Activated CD8-positive, alpha-beta memory T cell treated with anti-CD3 and anti-CD28 coated beads for 1 hour (primary cell): Measurements from ENCODE around the gene ATP13A5.

ENCODE experiments used
- DNase-seq, 2 donors: peaks; one replicate each; pipeline ENCODE4 v3.0.0-alpha.2; 2020; ENCODE audit warnings: low read depth in 1 of 2; ENCODE audit errors: extremely low read depth in 1 of 2

The ATP13A5 gene

DNA sequence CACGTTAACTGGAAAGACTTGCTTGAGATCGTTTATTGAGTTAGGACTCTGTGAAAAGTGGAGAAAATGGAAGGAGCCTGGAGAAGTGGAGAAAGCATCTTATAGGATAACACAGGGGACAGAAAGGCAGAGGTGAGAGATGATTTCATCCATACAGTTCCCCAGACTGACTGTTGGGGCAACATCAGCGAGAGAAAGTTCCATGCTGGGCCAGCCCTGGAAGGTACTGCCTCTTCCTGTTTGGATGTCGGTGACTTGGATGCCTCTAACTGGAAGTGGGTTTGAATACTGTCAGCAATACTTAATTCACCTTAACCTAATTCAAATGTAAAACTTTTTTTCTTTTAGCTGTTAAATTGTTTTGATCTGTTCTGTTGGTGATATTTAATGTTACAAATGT is 32.3 kb downstream of the ATP13A5 start:
- DNase-seq: no peak

GRCh38 chr3:193345431-193345830 is 33.1 kb downstream of the ATP13A5 start:
- no peak for DNase-seq

GRCh38 chr3:193344486-193344885 is 34.1 kb downstream of the ATP13A5 start:
- no peak for DNase-seq

DNA sequence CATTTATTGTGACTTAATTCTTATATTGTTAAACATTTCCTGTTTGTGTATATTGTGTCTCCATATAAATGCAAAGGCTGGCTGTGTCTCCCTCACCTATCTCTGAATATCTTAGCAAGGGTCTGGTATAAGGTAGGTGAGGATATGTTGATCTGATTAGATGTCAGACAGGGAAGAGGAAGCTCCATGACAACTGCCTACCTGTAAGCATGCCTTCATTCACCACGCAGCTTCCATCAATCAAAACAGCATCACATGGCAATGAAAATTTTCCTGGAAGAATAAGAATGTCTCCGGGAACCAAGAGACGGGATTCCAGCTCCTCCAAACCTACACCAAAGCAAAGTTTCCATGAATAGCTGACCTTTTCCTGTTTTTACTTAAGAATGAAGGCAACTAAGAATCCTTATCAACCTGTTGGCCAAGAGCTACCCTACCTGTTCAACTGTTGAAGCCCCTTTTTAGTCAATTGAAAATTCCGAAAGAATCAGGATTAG is 34.8 kb downstream of the ATP13A5 start:
- no peak for DNase-seq

DNA sequence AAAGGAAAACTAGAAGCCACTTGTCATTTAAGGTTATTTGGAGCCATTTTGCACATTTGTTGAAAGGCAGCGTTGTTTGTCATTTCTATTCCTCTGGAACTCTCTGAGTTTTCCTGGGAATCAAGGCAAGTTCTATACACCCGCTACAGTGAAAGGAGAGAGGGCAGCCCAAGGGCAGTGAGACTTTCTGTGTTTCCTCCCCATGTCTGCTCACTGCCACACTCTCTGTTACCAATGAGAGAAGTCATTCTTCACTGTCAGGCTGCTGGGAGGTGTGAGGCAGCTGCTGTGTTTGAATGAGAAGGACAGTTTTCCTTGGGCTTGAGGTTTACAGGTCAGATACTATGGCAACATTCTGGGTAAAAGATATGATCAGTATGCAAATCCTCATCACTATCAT is 36.0 kb downstream of the ATP13A5 start:
- DNase-seq: no peak

- no peak for DNase-seq
Observed at GRCh38 chr3:193335031-193335430, 43.5 kb downstream of the ATP13A5 start.

- no peak for DNase-seq
Observed at GRCh38 chr3:193333229-193333628, 45.3 kb downstream of the ATP13A5 start.

GRCh38 chr3:193330555-193331204 is 47.9 kb downstream of the ATP13A5 start:
- DNase-seq: no peak

DNA sequence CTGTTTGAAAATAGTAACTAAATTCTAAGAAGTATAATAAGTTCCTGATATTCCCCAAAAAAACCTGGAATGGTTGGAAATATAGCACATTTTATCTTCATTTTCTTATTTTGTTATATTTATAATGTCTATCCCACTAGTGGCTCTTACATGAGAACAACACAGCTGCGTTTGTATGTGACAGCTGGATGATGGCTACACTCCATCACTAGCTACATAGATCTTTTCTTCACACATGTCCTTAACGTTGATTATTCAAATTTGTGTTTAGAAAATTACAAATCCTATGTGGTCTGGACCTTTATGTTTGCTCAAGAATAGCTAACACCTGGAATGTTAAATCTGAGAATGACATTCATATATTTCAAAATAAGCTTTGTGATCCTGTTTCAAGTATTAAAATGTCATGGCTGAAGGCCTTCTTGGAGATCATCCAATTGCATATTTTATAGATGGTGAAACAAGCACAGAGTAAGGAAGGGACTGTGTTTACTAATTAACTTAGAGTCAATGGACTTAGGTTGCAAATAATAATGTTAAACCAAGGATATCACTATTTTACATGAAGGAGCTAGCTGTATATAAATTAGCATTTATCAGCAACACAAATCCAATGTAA is 60.8 kb downstream of the ATP13A5 start:
- no peak for DNase-seq

- no peak for DNase-seq
Observed at GRCh38 chr3:193314161-193314560, 64.4 kb downstream of the ATP13A5 start.

DNA sequence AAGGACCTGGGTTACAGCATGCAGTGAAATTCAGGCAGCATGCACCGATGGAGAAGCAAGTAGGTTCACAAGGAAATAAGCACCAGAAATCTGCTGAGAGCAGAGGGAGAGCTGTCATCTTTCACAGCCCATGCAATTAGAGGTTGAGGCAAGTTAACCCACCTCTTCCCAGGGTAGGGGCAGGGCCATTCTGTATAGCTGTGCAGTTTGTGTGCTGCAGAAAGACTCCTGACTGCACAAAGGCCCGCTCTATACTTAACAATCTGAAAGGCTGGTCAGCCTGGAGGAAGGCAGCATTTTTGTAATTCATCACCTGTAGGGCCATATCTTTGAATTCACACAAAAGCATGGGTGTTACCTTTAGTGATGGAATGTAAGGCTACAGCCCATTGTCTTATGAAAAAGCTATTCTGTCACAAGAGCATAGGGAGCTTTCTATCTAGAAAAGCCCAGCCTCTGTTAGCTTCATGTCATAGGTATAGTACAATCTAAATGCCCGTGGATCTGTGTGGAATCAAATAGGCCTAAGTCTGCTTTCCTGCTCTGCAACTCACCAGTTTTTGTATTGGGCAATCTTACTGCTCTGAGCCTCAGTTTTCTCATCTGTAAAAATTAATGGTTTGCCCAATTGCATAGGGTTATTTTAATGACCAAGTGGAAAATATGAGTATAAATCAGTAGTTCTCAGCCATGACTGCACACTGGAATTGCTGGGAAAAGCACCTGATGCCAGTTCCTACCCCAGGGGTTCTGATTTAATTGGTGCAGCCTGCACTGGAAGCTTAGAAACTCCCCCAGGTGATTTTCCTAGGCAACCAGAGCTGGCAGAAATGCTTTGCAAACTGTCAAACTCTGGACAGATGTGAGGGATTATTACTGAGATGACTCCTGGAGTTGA is 65.2 kb downstream of the ATP13A5 start:
- no peak for DNase-seq

- DNase-seq: no peak
Observed at GRCh38 chr3:193310914-193311723, 67.4 kb downstream of the ATP13A5 start.

DNA sequence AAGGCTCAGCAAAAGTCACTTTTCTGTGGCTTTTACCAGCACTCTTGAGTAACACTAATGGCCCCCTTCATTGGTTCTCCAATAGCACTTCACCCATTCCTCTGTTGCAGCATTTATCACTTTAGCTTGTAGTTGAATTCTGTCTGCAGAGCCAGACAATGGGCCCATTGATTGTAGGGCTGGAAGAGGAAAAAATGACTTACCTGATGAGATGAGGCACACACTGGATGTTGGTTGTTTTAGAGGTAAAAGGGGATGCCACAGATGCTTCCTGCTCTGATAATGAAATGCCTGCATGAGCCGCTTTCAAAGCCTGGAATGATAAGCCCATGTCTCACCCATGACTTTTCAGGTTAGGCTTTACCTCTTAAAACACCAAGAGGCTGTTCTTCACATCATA is 73.2 kb downstream of the ATP13A5 start:
- DNase-seq: no peak

- no peak for DNase-seq
Observed at GRCh38 chr3:193301433-193301832, 77.1 kb downstream of the ATP13A5 start.

- DNase-seq: no peak
Observed at GRCh38 chr3:193297421-193297820, 81.1 kb downstream of the ATP13A5 start.

- no peak for DNase-seq
Observed at GRCh38 chr3:193295985-193296384, 82.6 kb downstream of the ATP13A5 start.

DNA sequence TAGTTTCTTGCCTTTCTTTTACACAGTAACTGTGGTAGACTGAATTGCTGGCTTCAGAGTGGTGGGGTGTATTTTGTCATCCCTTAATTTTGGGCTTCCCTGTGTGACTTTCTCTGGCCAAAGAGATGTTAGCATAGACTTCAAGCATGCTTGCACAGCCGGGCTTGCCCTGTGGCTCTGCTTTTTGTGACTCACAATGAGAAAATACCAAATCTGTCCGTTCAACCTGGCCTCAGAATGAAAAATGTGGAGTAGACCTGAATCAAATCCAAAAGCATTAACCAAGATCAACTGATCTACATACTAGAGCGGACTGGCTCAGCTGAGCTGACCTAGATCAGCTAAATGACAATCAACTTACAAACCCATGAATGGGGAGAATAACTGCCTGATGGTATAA is 86.2 kb downstream of the ATP13A5 start:
- DNase-seq: no peak

GRCh38 chr3:193271101-193271840 is 107.3 kb downstream of the ATP13A5 start:
- DNase-seq: no peak

DNA sequence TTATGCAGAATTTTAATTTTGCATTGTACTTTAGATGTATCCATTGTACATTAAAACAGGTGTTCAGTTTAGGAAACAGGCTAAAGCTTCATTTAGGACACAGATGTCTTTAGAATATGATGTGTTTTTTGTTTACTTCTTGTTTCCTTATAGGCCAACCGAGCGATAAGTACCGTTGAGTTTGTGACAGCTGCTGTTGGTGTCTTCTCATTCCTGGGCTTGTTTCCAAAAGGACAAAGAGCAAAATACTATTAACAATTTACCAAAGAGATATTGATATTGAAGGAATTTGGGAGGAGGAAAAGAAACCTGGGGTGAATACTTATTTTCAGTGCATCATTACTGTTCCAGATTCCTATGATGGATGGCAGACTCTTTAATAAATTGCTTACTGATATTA is 108.1 kb downstream of the ATP13A5 start:
- DNase-seq: no peak

- DNase-seq: no peak
Observed at GRCh38 chr3:193269343-193270028, 109.1 kb downstream of the ATP13A5 start.
